Progenitor cell of endocrine pancreas (in vitro differentiated cells): ENCODE results near the gene GBA3. TPM values are rescaled to one million over a fixed set of nuclear protein-coding genes. Genes with fewer than 3 reads are reported as not detected.

Experiments used
- DNase-seq: peaks from one replicate; pipeline ENCODE4 v3.0.0; 2021; ENCODE audit warnings: low spot score; ENCODE audit not compliant: unreplicated experiment
- H3K27ac Mint-ChIP-seq: 2 replicates; pipeline ENCODE4 v1.8.0; 2021; ENCODE audit warnings: mild to moderate bottlenecking, moderate library complexity, mixed read lengths
- H3K27me3 Mint-ChIP-seq: 2 replicates; pipeline ENCODE4 v1.8.0; 2021; ENCODE audit warnings: mixed read lengths
- H3K36me3 Mint-ChIP-seq: 2 replicates; pipeline ENCODE4 v1.8.0; 2022; ENCODE audit warnings: mixed read lengths; ENCODE audit not compliant: insufficient read depth
- H3K4me1 Mint-ChIP-seq: 2 replicates; pipeline ENCODE4 v1.8.0; 2021; ENCODE audit warnings: low read depth, mixed read lengths
- H3K4me3 Mint-ChIP-seq: 2 replicates; pipeline ENCODE4 v1.8.0; 2021; ENCODE audit warnings: low read depth, mild to moderate bottlenecking, moderate library complexity, mixed read lengths
- H3K9me3 Mint-ChIP-seq: 2 replicates; pipeline ENCODE4 v1.8.0; 2021; ENCODE audit warnings: low read depth, mixed read lengths
- total RNA-seq: library from RNA; stranded (reverse); gene quantifications from 2 replicates; pipeline ENCODE4 v1.2.1, GENCODE V29; 2021
- TF ChIP-seq, protein P1 (sequence below): fragments of 200-600 bp; sonication (generic); IDR thresholded peaks from one replicate; pipeline ENCODE4 v1.5.0; 2021; ENCODE audit warnings: antibody characterized with exemption, mild to moderate bottlenecking; ENCODE audit not compliant: unreplicated experiment

Gene GBA3
- total RNA-seq, 1 donor from 2014 or later: 0.29 TPM

DNA sequence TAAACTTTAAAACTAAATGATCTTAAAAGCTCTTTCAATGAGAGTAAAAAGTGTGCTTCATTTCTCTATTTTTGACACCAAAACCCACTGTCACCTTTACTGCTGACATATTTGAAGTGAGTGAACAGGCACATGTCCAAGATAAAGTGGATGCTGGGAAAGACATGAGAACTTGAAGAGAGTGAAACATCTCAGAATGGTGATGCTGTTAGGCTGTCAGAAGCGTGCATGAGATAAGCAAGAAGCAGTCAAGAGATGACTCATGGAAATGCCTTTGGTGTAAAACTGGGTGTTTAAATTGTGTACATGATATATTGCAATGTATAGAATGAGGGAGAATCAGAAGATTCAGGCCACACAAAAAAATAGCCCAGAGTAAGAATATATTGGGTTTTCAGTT, 21.8 kb upstream of the GBA3 start:
- no peak overlapping the region for H3K27ac Mint-ChIP-seq
- H3K36me3 Mint-ChIP-seq: no peaks in the 10 kb centered on the region
- H3K9me3 Mint-ChIP-seq: no peaks in the 10 kb centered on the region
- H3K4me1 Mint-ChIP-seq: no peaks in the 10 kb centered on the region
- TF ChIP-seq, protein P1, sequence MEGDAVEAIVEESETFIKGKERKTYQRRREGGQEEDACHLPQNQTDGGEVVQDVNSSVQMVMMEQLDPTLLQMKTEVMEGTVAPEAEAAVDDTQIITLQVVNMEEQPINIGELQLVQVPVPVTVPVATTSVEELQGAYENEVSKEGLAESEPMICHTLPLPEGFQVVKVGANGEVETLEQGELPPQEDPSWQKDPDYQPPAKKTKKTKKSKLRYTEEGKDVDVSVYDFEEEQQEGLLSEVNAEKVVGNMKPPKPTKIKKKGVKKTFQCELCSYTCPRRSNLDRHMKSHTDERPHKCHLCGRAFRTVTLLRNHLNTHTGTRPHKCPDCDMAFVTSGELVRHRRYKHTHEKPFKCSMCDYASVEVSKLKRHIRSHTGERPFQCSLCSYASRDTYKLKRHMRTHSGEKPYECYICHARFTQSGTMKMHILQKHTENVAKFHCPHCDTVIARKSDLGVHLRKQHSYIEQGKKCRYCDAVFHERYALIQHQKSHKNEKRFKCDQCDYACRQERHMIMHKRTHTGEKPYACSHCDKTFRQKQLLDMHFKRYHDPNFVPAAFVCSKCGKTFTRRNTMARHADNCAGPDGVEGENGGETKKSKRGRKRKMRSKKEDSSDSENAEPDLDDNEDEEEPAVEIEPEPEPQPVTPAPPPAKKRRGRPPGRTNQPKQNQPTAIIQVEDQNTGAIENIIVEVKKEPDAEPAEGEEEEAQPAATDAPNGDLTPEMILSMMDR: no peak
- H3K27me3 Mint-ChIP-seq: peaks cover 2% of the 10 kb centered on the region
- DNase-seq: no peak
- no peak overlapping the region for H3K4me3 Mint-ChIP-seq

DNA sequence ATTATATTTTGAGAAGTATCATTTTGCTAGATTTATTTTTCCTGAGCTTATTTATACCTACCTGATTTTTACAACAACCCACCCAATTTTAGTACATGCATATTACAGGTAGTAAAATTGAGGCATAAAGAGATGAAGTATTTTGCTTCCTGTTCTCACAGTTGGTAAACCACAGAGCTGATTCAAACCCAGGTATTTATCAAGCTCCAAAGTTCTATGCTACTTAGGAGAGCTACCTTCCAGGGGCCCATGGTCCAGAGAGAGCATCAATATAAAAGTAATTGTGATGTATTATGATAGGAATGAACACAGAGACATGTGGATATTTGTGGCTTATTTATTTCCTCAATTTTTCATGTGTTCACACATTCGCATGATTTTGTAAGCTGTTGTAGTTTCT, 20.2 kb upstream of the GBA3 start:
- Mint-ChIP-seq H3K36me3 (no peaks in the 10 kb centered on the region), H3K27ac (no peak overlapping the region), H3K4me1 (peaks cover 2% of the 10 kb centered on the region), H3K27me3 (peaks cover 2% of the 10 kb centered on the region), H3K9me3 (no peaks in the 10 kb centered on the region), H3K4me3 (no peak overlapping the region)
- TF ChIP-seq, protein P1: no peak
- no peak for DNase-seq

DNA sequence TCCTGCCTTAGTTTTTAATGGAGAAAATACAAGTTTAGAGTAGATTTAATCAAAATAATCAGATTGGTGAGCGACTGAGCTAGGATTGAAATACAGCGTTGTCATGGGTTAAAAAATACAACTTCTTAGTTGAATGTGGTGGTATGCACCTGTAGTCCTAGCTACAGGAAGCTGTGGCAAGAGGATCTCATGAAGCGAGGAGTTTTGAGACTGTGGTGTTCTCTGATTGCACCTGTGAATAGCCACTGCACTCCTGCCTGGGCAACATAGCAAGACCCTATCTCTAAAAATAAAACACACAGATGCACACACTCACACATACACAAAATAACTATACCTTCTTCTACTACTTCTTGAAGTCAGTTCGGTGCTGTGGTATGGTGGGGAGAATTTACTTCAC, 19.8 kb upstream of the GBA3 start:
- Mint-ChIP-seq H3K4me3 (no peak overlapping the region), H3K27me3 (peaks cover 2% of the 10 kb centered on the region), H3K9me3 (no peaks in the 10 kb centered on the region), H3K4me1 (peaks cover 2% of the 10 kb centered on the region), H3K27ac (no peak overlapping the region), H3K36me3 (no peaks in the 10 kb centered on the region)
- DNase-seq: no peak
- TF ChIP-seq, protein P1: no peak

DNA sequence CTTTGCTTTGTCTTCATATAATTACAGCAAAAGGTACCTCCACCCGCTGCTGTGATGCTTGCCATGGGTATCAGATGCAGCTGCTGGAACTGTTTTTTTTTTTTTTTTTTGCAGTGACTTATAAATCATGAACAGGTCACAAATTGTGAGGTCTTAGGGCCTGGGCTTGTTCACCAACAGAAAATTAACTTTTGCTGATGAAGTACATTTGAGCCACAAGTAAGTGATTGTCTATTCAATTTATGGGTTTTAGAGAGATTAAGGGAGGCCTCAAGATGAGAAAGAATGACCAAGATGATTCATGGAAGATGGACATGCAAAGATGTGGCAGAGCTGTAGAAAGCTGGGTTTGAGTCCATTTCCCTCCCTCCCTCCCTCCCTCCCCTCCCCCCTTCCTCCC, 18.0 kb upstream of the GBA3 start:
- no peak overlapping the region for H3K4me3 Mint-ChIP-seq

DNA sequence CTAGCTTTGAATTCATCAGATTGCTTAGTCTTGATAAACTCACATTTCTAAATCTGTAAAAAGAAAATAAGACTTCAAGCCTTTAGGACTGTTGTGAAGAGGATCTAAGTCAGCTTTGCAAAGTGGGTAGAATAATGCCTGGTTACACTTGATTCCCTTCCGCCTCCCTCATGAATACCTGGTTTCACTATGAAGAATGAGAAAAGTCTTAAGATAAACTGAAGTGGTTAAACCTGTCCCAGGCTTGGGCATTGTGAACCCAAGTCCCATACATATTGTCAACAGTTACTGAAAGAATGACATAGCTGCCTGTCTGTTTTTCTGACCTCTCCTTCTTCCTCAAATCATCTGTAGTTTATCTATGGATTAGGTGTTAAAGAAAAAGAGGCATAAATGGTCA, 16.7 kb upstream of the GBA3 start:
- TF ChIP-seq, protein P1: no peak
- DNase-seq: no peak
- Mint-ChIP-seq H3K4me1 (peaks cover 2% of the 10 kb centered on the region), H3K27ac (no peak overlapping the region), H3K4me3 (no peak overlapping the region), H3K36me3 (no peaks in the 10 kb centered on the region), H3K9me3 (no peaks in the 10 kb centered on the region), H3K27me3 (peaks cover under 1% of the 10 kb centered on the region)

More for the DNA sequence above, 18.0 kb upstream of the GBA3 start:
- no peaks in the 10 kb centered on the region for H3K9me3 Mint-ChIP-seq
- TF ChIP-seq, protein P1: no peak
- H3K27me3 Mint-ChIP-seq: peaks cover 2% of the 10 kb centered on the region
- H3K27ac Mint-ChIP-seq: no peak overlapping the region
- no peak for DNase-seq
- no peaks in the 10 kb centered on the region for H3K36me3 Mint-ChIP-seq
- H3K4me1 Mint-ChIP-seq: peaks cover 2% of the 10 kb centered on the region

DNA sequence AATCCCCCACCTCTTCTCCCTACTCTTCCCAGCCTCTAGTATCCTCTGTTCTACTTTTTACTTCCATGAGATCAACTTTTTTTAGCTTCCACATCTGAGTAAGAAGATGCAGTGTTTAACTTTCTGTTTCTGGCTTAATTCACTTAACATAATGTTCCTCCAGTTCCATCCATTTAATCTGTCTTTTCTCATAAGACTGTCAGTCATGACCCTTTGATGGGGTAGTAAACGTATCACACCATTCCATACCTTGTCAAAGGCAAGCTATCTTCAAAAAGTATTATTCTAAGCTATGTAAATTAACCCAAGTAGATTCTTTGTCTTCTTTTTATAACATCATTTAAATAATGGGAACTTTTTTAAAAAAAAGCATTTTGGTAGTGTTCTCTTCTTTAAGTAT, 15.0 kb upstream of the GBA3 start:
- TF ChIP-seq, protein P1: no peak
- no peak overlapping the region for H3K27ac Mint-ChIP-seq
- H3K9me3 Mint-ChIP-seq: no peaks in the 10 kb centered on the region
- peaks cover 2% of the 10 kb centered on the region for H3K4me1 Mint-ChIP-seq
- no peak for DNase-seq
- H3K4me3 Mint-ChIP-seq: no peak overlapping the region
- H3K36me3 Mint-ChIP-seq: no peaks in the 10 kb centered on the region
- H3K27me3 Mint-ChIP-seq: no peaks in the 10 kb centered on the region
